OCI-LY7 (cell line): Measurements from ENCODE around the gene TGM5.

Experiments used
- CTCF ChIP-seq: fragments of 200-600 bp; sonication (generic); conservative IDR thresholded peaks from 2 replicates; pipeline ENCODE4 v1.5.1; 2014; ENCODE audit warnings: mild to moderate bottlenecking, antibody characterized with exemption, low read length, moderate library complexity, mixed read lengths
- EZH2phosphoT487 ChIP-seq: fragments of 200-600 bp; sonication (generic); IDR thresholded peaks from 2 replicates; pipeline ENCODE4 v1.6.1; 2018; ENCODE audit warnings: low read depth, borderline replicate concordance, mild to moderate bottlenecking, mixed run types, antibody characterized with exemption, low read length, moderate library complexity, mixed read lengths

- TF ChIP-seq CTCF: no peak
- no peak for TF ChIP-seq EZH2phosphoT487
Measured at GRCh38 chr15:43279496-43279895, 12.8 kb upstream of the TGM5 start.
